SJCRH30 (cell line): ENCODE data around the gene TACC2. TPM values are rescaled to one million over a fixed set of nuclear protein-coding genes. Genes with fewer than 3 reads are reported as not detected.

ENCODE experiments used
- DNase-seq, 2 experiments: peaks; one replicate each; pipeline ENCODE4 v3.0.0-alpha.2; 2015 to 2020
- H3K27ac ChIP-seq: fragments of 250-450 bp; sonication (Bioruptor Pico); 2 replicates; pipeline ENCODE4 v1.5.1; 2020; ENCODE audit warnings: mild to moderate bottlenecking, moderate library complexity
- H3K27me3 ChIP-seq: fragments of 250-450 bp; sonication (Bioruptor Pico); 2 replicates; pipeline ENCODE4 v1.5.1; 2020; ENCODE audit warnings: mild to moderate bottlenecking, moderate library complexity
- H3K36me3 ChIP-seq: fragments of 250-450 bp; sonication (Bioruptor Pico); 2 replicates; pipeline ENCODE4 v1.5.1; 2020; ENCODE audit warnings: mild to moderate bottlenecking, moderate library complexity
- H3K4me1 ChIP-seq: fragments of 250-450 bp; sonication (Bioruptor Pico); 2 replicates; pipeline ENCODE4 v1.5.1; 2020; ENCODE audit warnings: mild to moderate bottlenecking, moderate library complexity
- H3K4me3 ChIP-seq: fragments of 250-450 bp; sonication (Bioruptor Pico); 2 replicates; pipeline ENCODE4 v1.5.1; 2020; ENCODE audit warnings: mild to moderate bottlenecking, moderate library complexity
- H3K9me3 ChIP-seq: fragments of 250-450 bp; sonication (Bioruptor Pico); replicated peaks from 2 replicates; pipeline ENCODE4 v1.5.1; 2020; ENCODE audit warnings: mild to moderate bottlenecking, moderate library complexity
- total RNA-seq: library from RNA; depleted of rRNA; stranded (reverse); fragments of >200 nt; shearing (Covaris generic); gene quantifications from 2 replicates; pipeline ENCODE4 v1.2.3, GENCODE V29; 2014

Gene TACC2
- total RNA-seq, 1 experiment from 2014 or later = 30.5 TPM

DNA sequence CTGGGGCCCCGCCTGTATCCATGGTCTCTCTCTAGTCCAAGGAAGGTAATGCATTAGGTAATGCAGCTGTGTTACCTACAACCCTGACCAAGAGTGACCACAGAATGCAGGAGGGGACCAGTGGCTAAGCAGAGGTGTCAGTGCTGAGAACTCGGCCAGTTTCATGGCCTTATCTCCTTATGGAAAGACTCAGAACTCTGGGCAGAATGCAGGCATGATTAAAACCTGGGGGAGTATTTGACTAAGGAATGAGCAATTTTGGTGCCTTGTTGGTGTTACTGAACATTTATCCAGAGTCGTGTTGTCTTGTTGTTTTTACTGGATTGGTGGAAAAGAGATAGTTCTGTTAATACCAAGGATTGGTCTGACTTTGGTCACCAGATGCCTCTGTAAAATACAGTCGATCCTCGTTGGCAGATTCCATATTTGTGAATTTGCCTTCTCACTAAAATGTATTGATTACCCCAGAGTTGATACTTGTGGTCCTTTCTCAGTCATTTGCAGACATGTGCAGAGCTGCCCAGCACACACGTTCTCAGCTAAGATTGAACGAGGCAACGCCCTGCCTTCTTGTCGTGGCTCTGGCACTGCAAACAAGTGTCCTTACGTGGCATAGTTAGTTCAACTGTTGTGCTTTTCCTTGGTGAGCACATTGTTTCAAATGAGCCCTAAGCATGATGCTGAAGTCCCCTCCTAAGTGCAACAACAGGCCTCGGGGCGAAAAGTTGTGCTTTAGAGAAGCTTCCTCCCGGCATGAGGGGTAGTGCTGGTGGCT is 146.5 kb downstream of the TACC2 start:
- Histone ChIP-seq H3K36me3 (peaks cover 15% of the 10 kb centered on the region; the same call in 1 of the 2 replicates), H3K4me3 (no peak overlapping the region), H3K4me1 (peaks cover 21% of the 10 kb centered on the region), H3K9me3 (no peaks in the 10 kb centered on the region), H3K27me3 (no peaks in the 10 kb centered on the region), H3K27ac (no peak overlapping the region)
- no peak for DNase-seq

DNA sequence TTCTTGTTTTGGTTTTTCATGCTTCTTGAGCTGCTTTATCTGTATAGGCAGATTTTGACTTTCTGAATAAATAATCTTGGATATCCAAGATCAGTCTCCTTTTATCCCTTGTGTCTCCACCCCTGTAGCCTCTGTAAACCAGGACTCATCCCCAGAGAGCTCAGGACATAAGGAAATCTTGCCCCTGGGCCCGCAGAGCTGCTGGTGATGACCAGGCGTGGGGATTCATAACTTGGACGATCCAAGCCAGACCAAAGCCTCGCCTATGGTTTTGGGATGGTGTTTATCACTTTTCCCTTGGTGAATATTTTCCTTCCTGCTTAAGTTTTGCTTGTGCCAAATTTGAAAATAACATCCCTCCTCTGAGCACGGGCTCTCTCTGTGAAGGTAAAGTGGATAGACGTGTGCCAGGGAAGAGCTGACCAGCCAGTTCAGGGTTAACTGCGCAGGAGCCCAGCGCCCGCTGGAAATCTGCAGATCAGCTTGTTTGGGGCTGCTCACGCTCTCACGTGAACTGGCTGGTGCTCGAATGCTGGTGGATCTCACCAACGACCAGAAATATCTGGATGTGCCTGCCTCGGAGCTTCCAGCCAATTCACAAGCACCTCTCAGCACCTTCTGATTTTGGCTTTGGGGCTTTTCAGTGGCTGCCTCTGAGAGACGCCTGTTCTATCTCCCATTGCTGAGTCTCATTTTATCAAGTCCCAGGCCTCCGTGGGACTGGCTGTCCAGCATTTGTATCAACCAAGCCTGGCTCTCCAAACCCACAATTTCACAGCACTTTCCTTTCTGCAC is 150.1 kb downstream of the TACC2 start:
- H3K27me3 ChIP-seq = no peaks in the 10 kb centered on the region
- DNase-seq = no peak
- H3K4me3 ChIP-seq = no peak overlapping the region
- peaks cover 5% of the 10 kb centered on the region; the same call in 1 of the 2 replicates for H3K36me3 ChIP-seq
- peak overlapping the region; percentile 57 for H3K27ac ChIP-seq
- H3K9me3 ChIP-seq = no peaks in the 10 kb centered on the region
- peaks cover 37% of the 10 kb centered on the region for H3K4me1 ChIP-seq

GRCh38 chr10:122139627-122140170 is 150.7 kb downstream of the TACC2 start:
- DNase-seq = peak; percentile 82 to 92
- no peaks in the 10 kb centered on the region for H3K9me3 ChIP-seq
- H3K4me3 ChIP-seq = no peak overlapping the region
- H3K27me3 ChIP-seq = no peaks in the 10 kb centered on the region
- peak overlapping the region; percentile 57 for H3K27ac ChIP-seq
- H3K4me1 ChIP-seq = peaks cover 37% of the 10 kb centered on the region
- H3K36me3 ChIP-seq = peaks cover 6% of the 10 kb centered on the region

DNA sequence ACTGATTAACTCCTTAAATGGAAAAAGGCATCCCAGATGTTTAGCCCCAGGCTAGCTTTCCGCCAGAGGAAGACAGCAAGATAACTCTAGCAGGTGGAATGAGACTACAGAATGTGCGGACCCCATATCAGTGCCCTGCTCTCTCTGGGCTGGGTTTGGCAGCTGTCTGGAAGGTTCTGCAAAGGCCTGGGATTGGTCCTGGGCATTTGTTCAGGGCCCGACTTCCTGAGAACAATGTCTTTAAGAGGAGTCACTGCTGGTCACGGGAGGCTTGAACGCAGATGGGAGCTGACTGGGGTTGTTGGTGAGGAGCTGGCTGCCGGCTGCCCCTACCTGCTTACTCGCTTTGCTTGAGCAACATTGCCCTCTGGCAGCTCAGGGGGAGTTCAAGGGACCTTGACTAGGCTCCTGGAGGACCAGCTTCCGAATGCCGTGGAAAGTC is 151.5 kb downstream of the TACC2 start:
- Histone ChIP-seq H3K27me3 (no peaks in the 10 kb centered on the region), H3K4me1 (peaks cover 37% of the 10 kb centered on the region), H3K27ac (peak overlapping the region; percentile 57), H3K9me3 (0 out of 2 replicates have a peak, but pooled peaks cover 4% of the 10 kb centered on the region), H3K36me3 (peaks cover 7% of the 10 kb centered on the region), H3K4me3 (no peak overlapping the region)
- DNase-seq = peak; percentile 34 to 66

DNA sequence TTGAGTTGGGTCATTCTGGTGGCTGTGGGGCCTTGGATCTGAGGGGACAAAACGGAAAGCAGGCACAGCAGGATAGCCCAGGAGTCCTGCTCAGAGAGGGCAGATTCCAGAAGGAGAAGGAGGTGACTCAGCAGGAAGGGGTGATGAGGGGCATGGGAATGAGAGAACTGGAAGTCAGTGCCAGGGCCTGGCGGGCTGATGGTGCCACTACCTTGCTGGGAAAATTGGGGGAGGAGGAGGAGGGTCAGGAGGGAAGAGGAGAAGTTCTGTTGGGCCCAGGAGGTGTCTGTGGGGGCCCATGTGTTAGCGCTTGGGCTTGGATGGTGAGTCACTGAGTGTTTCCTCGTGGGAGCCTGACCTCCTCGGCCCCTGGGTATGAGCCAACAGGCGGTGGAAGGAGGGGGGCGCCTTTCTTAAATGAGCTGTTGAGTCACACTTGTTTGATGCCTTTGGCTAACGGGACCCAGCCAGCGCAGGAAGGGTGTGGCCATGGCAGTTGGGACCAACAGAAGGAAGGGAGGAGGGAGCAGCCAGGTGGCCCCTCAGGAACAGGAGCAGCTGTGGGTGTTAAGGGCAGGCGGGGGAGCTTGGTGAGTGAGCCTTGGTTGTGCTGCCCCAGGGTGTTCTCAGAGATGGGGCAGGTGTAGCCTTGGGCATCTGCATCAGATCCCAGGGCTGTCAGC is 152.1 kb downstream of the TACC2 start:
- peak overlapping the region; percentile 57 for H3K27ac ChIP-seq
- peaks cover 37% of the 10 kb centered on the region for H3K4me1 ChIP-seq
- H3K27me3 ChIP-seq = no peaks in the 10 kb centered on the region
- peaks cover 7% of the 10 kb centered on the region for H3K36me3 ChIP-seq
- H3K9me3 ChIP-seq = 0 out of 2 replicates have a peak, but pooled peaks cover 4% of the 10 kb centered on the region
- DNase-seq = peak; percentile 91
- H3K4me3 ChIP-seq = no peak overlapping the region

- 0 out of 2 replicates have a peak, but pooled peaks cover 7% of the 10 kb centered on the region for H3K9me3 ChIP-seq
- H3K4me1 ChIP-seq = peaks cover 42% of the 10 kb centered on the region
- peaks cover 10% of the 10 kb centered on the region for H3K36me3 ChIP-seq
- H3K4me3 ChIP-seq = no peak overlapping the region
- peak overlapping the region; percentile 57; the same call in 1 of the 2 replicates for H3K27ac ChIP-seq
- H3K27me3 ChIP-seq = no peaks in the 10 kb centered on the region
- peak in 1 of 2 experiments; percentile 38 for DNase-seq
Measured at GRCh38 chr10:122141821-122142640, 153.1 kb downstream of the TACC2 start.

DNA sequence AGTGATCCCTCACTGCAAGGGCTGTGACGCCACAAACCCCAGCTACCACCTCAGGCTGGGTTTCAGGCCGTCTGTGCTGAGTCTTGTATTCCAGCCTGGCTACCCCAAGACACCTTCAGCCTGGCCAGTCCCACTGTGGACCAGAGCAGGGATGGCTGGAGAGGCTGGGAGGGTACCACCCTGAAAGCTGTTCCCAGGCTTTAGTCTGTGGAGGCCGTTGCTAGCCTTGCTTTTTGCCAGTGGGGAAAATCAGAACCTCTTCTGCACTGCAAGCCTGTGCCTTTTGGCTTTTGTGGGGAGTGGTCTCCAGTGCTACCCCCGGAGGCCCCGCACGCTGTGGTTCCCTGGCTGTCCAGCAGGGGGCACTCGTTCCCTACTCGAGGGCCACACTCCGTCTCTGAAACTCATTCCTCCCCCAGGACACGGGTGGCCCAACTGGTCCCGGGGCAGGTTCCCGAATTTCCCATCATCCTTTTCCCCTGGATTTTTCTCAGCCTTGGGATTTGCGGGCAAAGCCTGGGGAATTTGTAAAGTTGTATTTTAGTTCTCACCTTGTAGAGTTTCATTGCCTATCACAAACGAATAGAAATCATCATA is 153.8 kb downstream of the TACC2 start:
- Histone ChIP-seq H3K4me3 (no peak overlapping the region), H3K27me3 (no peaks in the 10 kb centered on the region), H3K27ac (no peak overlapping the region), H3K9me3 (0 out of 2 replicates have a peak, but pooled peaks cover 7% of the 10 kb centered on the region), H3K4me1 (peaks cover 49% of the 10 kb centered on the region), H3K36me3 (peaks cover 10% of the 10 kb centered on the region)
- peak; percentile 53 to 70 for DNase-seq

DNA sequence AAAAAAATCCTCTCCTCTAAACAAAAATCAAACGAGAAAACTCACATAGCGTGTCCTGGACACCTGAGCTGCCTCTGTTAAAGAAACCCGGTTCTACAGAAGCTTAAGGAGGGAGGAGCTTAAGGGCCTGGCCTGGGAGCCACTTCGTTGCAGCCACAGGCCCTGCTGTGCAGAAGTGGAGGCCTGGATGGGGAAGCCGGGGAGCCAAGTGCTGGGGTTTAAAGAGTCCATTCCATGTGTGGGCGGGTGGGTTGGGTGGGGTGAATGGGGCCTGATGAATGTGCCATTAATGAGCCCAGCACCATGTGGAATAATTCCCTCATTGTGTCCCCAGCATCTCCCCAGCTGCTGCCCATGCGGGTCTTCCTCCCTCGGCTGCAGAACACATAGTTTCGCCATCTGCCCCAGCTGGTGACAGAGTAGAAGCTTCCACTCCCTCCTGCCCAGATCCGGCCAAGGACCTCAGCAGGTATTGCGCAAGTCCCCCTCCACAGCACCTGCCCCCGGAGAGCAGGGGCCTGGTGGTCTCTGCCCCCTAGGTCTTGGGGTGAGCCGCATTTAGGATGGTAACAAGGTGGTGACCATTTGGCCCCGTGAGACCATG is 154.4 kb downstream of the TACC2 start:
- H3K27ac ChIP-seq = no peak overlapping the region
- peaks cover 55% of the 10 kb centered on the region for H3K4me1 ChIP-seq
- no peak overlapping the region for H3K4me3 ChIP-seq
- H3K27me3 ChIP-seq = no peaks in the 10 kb centered on the region
- 0 out of 2 replicates have a peak, but pooled peaks cover 7% of the 10 kb centered on the region for H3K9me3 ChIP-seq
- DNase-seq = no peak
- peaks cover 10% of the 10 kb centered on the region for H3K36me3 ChIP-seq

DNA sequence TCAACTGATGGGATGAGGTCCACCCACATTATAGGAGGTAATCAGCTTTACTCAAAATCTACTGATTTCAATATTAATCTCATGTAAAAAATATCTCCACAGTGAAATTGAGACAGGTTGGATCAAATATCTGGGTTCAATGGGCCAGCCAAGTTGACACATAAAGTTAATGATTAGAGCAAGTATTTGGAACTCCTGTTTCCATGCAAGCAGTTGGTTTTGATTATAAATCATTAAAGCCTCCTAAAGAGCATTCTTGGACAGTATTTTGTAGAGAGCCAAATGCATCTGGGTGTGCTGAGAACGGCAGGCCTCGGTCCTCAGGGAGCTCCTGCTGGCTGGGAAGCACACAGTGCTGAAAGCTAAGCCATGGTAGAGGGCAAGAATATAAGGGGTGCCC is 155.2 kb downstream of the TACC2 start:
- no peak overlapping the region for H3K4me3 ChIP-seq
- H3K36me3 ChIP-seq = peaks cover 10% of the 10 kb centered on the region
- no peak for DNase-seq
- H3K27me3 ChIP-seq = no peaks in the 10 kb centered on the region
- H3K4me1 ChIP-seq = peaks cover 56% of the 10 kb centered on the region
- H3K27ac ChIP-seq = no peak overlapping the region
- H3K9me3 ChIP-seq = 0 out of 2 replicates have a peak, but pooled peaks cover 7% of the 10 kb centered on the region

GRCh38 chr10:122145113-122145512 is 156.2 kb downstream of the TACC2 start:
- peaks cover 10% of the 10 kb centered on the region for H3K36me3 ChIP-seq
- H3K4me1 ChIP-seq = peaks cover 47% of the 10 kb centered on the region
- H3K9me3 ChIP-seq = 0 out of 2 replicates have a peak, but pooled peaks cover 7% of the 10 kb centered on the region
- H3K27me3 ChIP-seq = no peaks in the 10 kb centered on the region
- no peak overlapping the region for H3K27ac ChIP-seq
- H3K4me3 ChIP-seq = no peak overlapping the region
- no peak for DNase-seq

DNA sequence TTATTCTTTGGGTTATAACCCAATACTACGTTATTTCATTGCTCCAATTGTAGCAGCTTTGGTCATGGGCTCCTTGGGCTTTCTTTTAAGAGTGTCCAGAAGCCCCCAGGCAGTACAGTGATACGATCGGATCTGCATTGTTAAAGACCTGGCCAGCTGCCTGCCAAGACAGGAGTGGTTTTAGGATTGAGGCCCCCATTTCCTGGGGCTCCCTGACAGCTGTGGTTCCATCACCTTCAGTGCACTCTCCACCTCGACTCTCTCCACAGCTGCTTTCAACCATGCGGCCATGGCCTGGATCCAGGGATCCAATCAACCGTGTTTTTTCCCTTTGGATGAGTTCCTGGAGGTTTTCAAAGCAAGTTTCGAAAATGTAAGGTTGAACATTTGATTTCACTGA is 158.7 kb downstream of the TACC2 start:
- peak overlapping the region; percentile 84 for H3K27ac ChIP-seq

GRCh38 chr10:122148876-122149560 is 160.1 kb downstream of the TACC2 start:
- Histone ChIP-seq H3K4me3 (peak overlapping the region; percentile 53), H3K9me3 (0 out of 2 replicates have a peak, but pooled peaks cover 7% of the 10 kb centered on the region), H3K36me3 (peaks cover 10% of the 10 kb centered on the region), H3K27me3 (no peaks in the 10 kb centered on the region), H3K27ac (peak overlapping the region; percentile 84), H3K4me1 (peaks cover 32% of the 10 kb centered on the region)
- peak; percentile 84 to 86 for DNase-seq

More for the DNA sequence above, 158.7 kb downstream of the TACC2 start:
- 0 out of 2 replicates have a peak, but pooled peaks cover 7% of the 10 kb centered on the region for H3K9me3 ChIP-seq
- peaks cover 10% of the 10 kb centered on the region for H3K36me3 ChIP-seq
- DNase-seq = peak; percentile 96 to 99
- H3K4me1 ChIP-seq = peaks cover 32% of the 10 kb centered on the region
- no peaks in the 10 kb centered on the region for H3K27me3 ChIP-seq
- H3K4me3 ChIP-seq = no peak overlapping the region
